ELR (cell line): ENCODE measurements around the gene TM4SF4.

Source experiments
- DNase-seq: peaks from one replicate; pipeline ENCODE4 v3.0.0-alpha.2; 2015; ENCODE audit warnings: low read depth

The TM4SF4 gene

DNA sequence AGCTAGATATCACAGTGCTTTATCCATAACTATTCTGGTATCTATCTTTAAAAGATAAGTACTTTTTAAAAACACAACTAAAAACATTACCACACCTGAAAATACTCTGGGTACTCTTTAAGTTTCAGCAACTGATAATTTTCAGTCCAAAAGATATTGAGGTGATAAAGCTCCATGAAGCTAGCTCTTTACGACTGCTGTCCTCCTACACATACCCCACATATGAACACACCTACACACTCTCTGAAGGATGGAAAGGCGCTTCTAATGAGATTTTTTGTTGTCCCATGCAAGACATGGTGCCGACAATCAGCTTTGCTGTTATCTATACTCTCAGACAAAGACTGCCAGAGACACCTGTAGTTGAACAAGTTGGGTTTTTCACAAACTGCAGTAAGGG is 19.1 kb upstream of the TM4SF4 start:
- DNase-seq, result no peak

DNA sequence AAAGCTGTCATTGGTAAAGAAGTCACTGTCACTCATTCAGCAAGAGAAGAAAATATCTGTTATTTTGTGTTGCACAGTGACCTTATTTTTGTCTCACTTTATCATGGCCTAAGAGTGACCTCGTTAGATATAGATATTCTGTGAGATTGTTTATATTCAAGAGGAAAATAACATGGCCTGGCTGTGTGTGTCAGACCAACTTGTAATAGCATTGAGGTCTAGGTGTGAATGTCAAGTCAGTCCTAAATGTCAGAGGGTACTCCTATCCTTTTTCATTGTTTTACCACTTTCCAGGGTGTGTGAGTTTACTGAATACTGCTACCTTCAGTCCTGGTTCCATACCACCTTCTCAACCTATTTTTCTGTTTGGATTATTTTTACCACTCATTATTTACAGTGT is 18.5 kb upstream of the TM4SF4 start:
- no peak for DNase-seq

DNA sequence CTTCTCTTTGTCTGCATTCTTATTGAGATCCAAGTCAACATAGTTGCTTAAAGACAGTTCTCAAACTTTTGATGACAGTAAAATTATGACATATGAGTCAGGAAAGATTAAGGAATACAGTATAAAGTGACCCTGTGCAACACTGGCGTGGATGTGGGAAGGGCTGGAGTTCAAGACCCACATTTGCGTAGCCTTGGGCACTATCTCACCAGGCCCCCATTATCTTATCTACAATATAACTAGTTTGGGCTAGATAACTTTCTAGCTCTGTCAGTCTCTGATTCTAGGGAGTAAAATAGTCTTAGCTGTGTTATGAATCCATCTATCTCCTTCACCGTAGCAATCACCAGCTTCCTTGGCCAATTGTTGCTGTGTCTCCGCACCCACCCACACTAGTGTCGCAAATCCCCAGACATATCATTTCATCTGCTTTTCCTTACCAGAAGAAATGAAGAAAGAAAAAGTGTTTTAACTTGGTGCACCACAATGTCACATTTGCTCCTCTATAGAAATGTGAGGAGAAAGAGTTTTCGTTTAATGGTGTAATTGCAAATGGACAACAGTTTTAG is 14.9 kb upstream of the TM4SF4 start:
- DNase-seq, result no peak

DNA sequence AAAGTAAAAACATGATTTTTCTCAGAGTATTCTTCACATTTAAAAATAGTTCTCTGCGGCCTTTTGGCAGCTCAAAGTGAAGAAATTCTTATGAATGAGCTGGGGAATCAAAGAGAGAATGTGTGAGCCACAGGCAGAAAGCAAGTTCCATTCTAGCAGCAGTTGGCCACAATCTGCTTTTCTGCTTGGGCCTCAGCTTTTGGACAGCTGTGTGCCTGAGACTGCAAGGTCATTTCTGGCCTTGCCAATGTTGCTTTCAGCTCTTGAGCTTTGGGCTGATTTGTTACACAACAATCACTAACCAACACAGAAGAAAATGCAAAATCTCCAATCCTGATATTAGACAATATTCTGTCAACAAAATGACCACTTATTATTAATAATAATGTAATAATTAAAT is 14.4 kb upstream of the TM4SF4 start:
- no peak for DNase-seq

DNA sequence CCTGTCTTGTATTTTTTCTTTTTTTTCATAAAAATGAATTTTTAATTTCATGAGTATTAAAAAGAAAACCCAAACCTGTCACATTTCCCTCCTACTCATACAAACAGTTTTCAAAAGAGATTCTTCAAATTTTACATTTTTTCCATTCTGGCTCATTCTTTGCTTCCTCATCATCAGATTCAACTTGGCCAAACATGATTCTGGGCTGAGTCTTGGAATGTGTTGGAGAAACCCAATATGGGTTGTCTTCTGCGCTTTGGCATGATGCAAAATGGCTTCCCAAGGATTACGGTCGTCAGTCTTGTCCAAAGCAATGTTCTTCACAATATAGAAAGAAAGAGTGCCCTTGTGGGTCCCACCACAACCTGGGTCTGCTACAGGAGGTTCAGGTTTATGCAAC is 12.4 kb upstream of the TM4SF4 start:
- no peak for DNase-seq

DNA sequence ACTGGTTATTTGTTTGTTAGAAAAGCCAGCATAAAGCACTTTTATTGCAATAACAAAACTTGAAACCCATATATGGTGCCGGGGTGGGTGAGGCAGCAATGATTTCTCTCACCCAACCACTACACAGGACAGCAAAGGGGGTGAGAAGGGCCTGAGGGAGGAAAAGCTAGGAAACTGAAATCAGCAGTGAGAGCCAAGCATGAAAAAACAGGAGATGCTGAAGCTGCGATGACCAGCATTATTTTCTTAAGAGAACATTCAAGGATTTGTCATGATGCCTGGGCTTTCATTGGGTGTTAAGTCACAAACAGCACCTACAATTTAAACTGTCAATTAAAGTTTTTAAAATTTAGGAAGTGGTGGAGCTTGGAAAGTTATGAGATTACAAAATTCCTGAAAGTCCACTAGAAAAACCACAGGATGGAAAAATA is 11.9 kb upstream of the TM4SF4 start:
- DNase-seq, result peak; percentile 49

DNA sequence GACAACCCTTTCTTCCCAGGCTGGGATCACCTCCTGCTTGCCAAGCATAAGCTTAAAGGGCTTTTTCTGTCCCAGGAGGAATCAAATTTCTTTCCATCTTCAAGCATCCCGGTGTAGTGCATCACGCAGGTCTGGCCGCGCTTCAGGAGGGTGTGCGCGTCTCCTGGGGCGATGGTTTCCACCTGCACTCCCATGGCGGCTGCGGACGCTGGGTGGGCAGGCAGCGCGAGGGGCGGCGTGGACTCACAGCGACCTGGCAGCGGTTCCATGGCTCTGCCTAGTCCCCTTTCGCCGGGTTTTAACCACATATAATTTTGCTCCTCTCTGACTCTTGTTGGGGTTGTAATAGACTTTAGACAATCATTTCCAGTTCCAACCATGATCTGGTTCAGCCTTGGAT is 10.6 kb upstream of the TM4SF4 start:
- no peak for DNase-seq

DNA sequence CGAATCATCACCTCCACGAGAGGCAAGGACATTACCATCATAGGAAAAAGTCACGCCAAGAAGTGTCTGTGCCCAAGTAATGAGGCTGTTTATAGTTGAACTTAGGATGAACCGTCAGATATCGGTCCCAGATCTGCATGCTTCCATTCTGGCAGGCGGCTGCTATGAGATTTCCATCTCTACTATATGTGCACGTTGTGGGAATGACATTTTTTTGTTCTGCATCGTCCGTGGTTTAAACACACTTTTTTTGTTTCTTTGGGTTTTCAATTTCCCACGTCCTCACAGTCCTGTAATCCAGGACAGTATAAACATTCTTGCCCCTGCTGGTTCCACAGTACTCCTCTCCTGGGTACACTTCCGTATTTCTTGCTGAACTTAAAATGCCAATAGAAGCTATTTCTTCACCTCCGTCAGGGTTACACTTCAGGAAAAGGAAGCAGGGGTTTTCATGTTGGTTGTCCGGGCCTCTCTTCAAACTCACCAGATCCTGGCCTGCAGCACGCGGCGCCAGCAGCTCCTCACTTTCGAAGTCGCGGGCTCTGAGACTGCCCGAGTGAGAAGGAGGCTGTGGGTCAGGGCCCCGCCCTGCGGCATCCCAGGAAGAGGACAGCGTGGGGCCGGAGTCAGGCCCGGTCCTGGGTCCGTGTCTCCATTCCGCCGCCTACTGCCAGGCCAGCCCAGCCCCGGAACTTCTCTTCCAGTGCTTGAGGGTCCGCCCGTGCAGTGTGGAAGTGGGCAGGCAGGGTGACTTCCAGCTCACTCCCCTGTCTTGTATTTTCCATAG is 9.8 kb upstream of the TM4SF4 start:
- no peak for DNase-seq

DNA sequence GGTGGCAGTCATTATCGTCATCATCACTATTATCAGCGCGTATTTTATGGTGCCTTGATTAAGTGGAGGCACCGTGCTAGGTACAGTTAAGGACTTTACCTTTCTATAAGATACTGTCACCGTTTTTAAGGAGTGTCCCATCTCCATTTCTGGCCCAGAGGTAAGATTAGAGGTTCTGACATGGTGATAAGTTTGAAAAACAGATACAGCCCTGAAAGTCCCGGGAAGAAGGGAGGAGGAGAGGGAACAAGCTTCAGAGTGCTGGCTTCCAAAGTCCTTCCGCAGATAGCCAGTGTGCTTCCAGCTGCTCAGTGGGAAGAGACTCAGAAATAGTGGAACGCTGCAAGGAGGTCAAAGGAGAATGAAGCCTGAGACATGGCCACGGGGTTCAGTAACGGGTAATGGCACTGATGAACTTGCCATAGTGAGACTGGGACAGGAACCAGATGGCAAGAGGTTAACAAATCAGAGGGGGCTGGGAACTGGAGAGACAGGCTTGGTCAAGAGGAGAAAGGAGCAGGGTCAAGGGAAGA is 9.1 kb upstream of the TM4SF4 start:
- DNase-seq, result no peak

DNA sequence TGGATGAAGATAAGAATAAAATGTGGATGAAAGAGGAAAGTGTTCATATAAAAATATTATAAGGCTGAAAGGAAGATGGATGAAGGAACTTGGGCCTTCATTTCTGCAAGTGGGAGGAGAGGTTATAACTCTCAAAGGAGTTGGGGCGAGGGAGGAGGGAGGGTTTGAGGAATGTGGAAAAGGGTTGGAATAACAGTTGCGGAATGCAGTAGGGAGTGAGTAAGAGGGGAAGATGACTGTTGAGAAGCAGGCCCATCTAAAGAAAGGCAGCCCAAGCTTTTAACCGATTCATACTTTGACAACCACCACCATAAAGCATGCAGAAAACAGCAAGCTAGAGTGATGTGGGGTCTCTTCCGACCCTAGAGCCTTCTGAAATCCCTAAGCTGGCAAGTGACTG is 8.3 kb upstream of the TM4SF4 start:
- peak; percentile 93 for DNase-seq

DNA sequence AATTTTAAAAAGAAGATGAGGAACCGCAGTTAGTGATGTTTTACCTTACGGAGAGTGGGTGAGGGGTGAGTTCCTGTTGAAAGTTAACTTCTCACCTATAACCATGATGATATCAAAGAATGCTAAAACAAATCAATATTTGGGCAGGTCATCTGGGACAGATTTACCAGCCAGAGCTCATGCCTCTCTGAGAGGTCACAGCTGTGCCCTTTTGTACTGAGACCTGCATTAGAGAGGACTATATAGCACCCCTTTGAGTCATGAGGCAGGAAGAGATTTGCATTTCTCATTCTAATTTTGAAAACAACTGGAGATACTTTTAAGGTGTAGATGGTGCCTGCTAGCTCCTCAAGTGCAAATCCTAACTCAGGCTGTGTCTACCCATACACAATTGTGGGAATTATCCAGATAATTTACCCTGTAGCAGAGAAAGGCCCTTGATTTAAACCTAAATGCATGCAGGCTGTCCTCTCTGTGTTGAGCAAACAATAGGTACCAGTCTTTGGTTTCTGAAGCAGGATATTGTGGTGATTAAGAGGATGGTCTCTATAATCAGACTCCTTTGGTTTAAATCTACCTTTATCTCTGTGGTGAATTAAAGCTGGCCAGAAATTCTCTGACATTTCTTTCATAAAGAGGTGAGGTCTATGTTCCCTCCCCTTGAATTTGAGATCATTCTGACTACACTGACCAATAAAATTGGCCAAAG is 5.8 kb upstream of the TM4SF4 start:
- no peak for DNase-seq

DNA sequence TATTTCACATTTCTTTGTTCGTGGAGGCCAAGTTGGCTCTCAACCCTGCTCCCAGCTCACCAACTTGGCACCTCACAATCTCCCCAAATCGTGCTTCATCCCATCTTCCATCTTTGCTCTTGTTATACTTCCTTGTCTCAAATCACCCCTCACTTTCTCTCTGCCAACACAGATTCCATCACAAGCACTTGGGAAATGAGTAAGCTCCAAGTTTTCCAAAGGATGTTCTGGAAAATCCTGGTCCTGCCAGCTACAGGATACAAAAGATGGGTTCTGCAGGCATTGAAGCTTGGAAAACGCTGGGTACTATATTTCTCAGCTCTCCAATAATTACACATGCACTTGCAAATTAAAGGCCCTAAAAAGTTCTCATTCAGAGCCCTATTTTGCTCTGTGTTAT is 4.1 kb upstream of the TM4SF4 start:
- DNase-seq, result no peak

DNA sequence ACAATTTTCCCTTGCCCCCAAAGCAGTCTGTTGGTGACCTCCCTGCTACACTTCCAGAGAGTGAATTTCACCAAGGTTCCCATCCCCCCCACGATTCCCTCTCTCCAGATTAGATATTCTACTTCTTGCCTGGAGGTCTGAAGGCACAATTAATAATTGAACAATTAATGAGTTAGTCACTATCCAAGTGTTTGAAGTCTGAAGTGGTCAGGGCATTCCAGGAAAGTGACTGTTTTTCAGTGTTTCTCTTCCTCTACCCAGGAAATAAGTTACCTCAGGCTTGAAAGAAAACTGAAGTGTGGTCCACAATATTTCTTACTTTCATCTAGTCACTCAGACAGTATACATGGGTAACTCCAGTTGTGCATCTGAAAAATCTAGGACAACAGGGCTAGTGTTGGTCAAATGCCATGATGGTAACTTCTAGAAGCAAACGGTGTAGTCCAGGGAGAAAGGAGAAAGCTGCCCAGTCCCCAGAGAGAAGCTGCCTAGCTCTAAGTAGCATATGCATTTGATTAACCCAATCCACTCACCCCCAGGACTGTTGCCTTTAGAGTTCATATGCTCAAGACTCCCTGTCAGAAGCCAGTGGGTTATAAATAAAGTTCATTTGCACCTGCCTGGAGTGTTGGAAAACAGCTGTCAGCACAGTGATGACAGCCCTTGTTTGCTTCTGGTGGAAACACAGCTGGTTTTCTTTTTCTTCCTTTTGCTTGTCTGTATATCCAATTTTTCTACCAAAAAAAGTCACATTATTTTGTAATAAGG is 2.3 kb upstream of the TM4SF4 start:
- DNase-seq, result peak; percentile 57

DNA sequence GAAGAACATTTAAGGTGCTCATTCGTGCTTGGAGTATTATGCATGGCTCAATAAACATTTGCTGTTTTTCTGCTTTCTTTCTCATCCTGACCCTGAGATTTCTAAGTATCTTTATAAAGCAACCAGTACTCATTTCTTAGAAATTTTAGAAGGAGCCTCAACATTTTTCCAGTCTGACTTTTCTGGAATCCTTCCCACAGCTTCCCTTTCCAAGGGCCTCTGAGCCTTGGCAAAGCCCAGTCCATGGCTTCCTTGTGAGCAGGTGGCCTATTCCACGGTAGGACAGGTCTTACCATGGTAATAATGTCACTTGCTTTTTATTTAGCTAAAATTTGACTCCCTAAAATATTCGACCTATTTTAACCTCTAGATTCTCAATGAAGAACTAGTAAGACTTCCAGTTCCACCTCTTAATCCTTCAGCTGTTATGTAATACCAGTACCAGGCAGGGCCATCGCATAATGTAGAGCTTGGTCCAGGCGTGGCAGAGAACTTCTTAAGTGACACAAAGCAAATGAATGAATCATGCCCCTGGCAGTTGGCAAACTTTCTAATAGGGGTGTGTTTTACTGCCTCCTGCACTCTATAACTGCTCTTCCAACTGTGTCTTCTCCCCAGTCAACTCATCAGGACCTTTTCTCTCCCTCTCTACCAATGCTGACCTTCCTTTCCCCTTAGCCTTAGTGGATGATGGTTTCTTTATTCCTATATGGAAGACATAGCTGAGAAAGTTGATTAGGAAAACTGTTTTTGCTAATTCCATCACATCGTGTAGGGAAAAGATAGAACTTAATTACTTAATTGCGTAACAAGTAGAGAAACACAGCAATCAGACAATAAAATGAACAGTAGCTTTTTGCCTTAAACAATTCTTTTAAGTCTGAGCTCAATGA is 894 bp upstream of the TM4SF4 start:
- DNase-seq, result peak; percentile 72

DNA sequence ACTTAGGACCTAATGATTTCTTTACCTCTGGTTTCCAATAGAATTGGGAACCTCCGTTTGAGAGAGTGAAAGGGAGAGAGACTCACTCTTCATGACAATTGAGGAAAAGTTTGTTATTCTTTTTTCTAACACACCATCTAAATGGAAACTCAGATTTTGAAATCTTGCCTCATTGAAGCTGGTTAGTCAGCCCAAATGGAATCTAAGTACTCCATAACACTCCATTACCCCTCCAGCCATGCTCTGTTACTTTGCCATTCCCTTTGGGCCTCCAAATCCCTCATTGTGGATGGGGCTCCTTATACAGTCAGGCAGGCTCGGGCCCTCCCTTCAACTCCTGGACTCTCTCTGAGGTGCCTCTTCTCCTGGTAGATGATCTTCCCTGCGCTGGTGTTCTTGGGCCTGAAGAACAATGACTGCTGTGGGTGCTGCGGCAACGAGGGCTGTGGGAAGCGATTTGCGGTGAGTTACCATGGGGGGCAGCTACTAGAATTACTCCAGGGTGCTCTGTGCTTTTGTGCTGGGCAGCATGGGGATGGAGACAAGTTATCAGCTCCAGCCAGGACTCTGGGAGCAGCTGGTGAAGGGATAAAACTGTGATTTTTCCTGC is 1.1 kb downstream of the TM4SF4 start:
- DNase-seq, result no peak

DNA sequence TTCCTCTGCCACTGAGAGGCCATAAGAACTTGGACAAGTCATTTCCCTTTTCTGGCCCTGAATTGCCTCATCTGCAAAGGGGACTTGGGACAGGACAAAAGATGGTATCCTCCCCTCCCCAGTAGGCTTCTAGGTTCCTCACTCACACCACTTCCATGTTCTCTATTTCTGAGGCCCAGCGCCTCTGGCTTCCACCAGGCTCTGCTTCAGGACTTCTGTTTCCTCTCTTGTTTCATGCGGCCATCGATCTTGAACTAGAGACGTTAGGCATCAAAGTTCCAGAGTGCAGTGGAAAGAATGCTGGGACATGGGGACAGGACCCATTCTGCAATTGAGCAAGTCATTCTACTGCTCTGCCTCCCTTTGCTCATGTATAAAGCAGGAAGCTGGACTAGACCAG is 1.7 kb downstream of the TM4SF4 start:
- DNase-seq, result no peak

DNA sequence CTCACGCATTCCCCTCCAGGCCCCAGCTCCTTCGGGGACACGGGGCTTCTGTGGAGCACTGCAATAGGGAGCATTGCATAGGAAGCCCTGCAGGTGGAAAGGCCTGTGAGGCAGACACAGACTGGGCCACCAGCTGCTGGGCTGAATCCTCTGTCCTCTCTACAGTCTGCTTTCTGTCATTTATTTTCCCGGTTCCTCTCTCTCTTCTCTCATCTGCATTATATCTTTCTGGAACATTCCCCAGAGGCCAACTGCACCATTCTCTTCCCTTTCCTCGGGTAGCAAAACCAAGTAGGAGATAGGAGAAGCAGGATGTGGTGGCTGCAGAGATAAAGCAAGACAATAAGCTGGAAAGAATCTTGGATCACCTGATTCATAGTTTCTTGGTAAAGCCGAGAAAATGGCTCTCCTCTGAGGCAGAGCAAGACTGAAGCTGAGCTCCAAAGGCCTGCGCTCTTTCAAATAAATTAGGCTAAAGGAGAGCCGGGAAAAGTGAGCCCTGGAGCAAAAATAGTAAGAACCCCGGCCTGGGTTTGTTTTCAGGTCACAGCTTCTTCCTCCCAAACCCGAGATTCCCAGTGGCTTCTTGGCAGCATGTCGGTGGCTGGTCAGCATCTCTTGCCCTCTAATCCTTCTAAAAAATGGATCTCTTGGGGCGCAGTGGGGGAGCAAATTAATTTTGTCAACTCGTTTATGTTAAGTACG is 5.3 kb downstream of the TM4SF4 start:
- peak; percentile 17 for DNase-seq

DNA sequence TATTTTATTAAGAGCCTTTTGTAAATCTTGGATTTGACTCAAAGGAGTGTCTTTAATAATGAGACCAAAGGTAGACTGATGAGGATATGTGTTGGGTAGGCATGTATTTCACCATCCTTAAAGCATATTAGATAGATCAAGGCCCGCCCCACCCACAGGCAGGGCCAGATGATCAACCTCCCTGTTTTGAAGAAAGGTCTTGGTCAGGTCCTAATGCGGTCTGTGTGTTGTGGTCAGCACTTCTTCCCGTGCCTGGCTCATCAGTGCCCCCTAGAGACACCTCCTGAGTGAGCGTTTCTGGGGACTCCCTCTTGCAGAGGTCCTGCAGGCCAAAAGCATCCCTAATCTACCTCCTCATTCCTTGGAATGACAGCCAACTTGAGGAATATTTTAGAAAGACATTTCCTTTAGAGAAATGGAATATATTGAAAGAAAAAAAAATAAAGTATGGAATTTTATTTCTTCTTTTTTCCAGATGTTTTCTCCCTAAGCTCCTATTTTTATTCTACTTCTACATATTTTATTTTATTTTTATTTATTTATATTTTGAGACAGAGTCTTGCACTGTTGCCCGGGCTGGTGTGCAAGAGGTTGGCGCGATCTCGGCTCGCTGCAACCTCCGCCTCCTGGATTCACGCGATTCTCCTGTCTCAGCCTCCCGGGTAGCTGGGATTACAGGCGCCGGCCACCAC is 6.0 kb downstream of the TM4SF4 start:
- peak; percentile 92 for DNase-seq

DNA sequence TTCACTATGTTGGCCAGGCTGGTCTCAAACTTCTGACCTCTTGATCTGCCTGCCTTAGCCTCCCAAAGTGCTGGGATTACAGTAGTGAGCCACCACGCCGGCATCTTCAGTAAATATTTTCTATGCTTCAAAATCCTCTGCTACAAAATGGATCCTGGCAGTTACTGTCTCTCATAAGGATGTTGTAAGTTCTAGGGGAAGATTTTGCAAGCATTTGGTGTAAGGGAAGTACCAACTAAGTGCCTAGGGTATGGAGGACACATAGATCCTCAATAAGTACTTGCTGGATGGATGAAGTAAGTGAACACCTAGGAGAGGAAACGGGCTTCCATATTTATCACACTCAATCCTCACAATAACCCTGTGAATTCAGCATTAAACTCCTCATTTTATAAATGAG is 6.6 kb downstream of the TM4SF4 start:
- DNase-seq, result no peak

DNA sequence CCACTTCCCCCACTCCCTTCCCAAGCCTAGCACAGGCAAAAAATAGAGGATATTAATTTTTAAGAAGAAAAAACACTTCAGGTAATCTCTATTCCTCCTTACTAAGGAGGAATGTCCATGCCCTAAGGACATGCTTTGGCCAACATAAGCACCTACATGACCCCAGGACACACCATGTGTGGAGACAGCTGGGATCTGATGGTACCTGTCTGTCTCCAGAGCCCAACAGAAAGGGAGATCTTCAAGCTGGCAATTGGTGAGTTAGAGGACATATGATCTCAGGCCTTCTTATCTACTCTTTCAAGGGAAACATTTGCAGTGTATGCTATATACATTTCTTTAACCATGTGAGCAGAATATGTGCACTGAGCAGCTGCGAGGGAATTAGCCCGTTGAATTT is 7.0 kb downstream of the TM4SF4 start:
- DNase-seq, result no peak
